Ureter (tissue), 1 donor: ENCODE data around the gene SHANK1. TPM values are rescaled to one million over a fixed set of nuclear protein-coding genes. Genes with fewer than 3 reads are reported as not detected.
"Not testable (repeated sequence)": the region's sequence is repeated elsewhere in the genome, so short reads cannot be mapped to it uniquely, and the experiment has no call there.

ENCODE experiments used
- DNase-seq: peaks from one replicate; pipeline ENCODE4 v3.0.0-alpha.2; 2020; ENCODE audit warnings: low spot score
- total RNA-seq: library from RNA; stranded (reverse); gene quantifications from one replicate; pipeline ENCODE4 v1.2.4, GENCODE V29; 2023
- donor health status: DM: yes; HTN: yes; CAD: no.

SHANK1 gene
- 0.29 TPM for total RNA-seq

- DNase-seq: no peak
Observed at GRCh38 chr19:50719566-50719965, at the start of gene SHANK1. Gene SHANK1 (minus strand): TSS chr19:50719802. CDS start chr19:50716919, 2,883 bp downstream.

GRCh38 chr19:50768277-50768676, 48.7 kb upstream of the SHANK1 start:
- no peak for DNase-seq

- not testable (repeated sequence) for DNase-seq
Observed at GRCh38 chr19:50767263-50767662, 47.7 kb upstream of the SHANK1 start.

DNA sequence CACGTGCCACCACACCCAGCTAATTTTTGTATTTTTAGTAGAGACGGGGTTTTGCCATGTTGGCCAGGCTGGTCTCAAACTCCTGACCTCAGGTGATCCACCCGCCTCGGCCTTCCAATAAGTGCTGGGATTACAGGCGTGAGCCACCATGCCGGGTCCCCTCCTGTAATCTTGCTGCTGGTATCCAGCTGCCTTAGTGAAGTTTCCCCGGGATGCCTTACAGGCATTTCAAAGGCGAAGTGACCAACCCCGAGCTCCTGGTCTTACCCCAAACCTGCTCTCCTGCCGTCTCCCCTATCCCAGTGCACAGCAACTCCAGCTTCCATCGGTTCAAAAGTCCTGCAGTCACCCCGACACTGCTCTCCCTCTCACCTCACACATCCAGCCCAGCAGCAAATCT, 47.1 kb upstream of the SHANK1 start:
- DNase-seq: not testable (repeated sequence)

DNA sequence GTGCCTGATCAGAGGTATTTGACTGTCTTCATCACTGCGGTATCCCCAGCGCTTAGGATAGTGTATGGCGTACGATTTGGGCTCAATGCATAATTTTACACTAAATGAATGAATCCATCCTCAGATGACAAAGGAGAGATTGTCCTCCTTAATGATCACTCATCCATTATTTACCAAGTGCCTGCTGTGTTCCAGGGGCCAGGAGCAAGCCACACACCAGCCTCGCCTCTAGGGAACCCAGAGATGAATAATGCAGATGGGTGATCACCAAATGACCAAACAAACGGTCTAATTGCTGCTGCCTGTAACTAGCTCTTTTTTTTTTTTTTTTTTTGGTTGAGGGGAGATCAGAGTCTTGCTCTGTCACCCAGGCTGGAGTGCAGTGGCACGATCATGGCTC, 44.8 kb upstream of the SHANK1 start:
- no peak for DNase-seq

DNA sequence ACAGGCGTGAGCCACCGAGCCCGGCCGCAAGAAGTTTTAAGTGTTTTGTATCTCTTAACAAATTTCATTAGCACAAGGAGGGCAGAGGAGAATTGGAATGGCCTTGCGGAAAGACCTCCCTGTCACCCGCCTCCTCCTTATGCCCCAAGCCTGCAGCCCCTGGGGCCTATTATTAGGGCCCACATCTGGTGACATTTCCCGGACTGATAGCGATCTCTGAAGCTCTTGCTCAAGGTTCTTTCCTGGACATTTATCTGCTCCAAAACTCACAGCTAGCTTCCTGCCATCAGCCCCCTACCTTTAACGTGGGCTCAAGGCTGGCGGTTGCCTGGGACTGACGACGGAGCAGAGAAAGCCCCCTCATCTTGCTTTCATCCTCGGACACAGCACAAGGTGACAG, 43.9 kb upstream of the SHANK1 start:
- not testable (repeated sequence) for DNase-seq

DNA sequence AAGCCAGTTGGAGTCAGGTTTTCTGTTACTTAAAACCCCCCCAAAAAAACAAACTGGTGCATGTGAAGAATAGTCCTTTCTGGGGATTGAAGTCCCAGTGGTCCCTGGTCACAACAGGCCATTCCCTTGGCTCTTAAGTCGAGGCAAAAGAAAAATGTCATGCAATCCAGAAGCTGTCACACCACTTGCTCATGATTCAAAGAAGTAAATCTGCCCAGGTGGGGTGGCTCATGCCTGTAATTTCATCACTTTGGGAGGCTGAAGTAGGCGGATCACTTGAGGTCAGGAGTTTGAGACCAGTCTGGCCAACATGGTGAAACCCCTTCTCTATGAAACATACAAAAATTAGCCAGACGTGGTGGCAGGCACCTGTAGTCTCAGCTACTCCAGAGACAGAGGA, 41.9 kb upstream of the SHANK1 start:
- not testable (repeated sequence) for DNase-seq

DNA sequence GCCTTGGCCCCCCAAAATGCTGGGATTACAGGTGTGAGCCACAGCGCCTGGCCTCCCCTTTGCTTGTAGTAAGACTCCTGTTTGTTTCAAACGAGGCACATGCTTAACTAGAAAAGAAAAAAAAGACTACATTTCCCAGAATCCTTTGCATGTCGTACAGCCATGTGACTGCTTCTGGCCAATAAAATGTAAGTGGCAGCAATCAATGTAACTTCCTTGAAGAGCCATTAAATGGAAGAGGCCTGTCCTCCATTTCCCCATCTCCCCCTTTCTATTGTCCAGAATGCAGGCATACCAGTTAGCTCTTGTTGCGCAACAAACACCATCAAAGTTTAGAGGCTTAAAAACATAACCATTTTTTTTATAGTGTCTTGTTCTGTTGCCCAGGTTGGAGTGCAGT, 40.3 kb upstream of the SHANK1 start:
- no peak for DNase-seq

DNA sequence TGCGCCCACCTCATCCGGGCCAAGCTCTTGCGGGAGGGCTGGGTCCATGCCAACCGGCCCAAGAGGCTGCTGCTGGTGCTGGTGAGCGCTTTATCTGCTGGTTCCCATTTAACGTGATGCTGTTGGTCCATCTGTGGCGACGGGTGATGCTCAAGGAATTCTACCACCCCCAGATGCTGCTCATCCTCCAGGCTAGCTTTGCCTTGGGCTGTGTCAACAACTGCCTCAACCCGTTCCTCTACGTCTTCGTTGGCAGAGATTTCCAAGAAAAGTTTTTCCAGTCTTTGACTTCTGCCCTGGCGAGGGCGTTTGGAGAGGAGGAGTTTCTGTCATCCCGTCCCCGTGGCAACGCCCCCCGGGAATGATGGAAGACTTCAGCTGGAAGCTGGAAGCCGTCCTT, 39.5 kb upstream of the SHANK1 start:
- not testable (repeated sequence) for DNase-seq

DNA sequence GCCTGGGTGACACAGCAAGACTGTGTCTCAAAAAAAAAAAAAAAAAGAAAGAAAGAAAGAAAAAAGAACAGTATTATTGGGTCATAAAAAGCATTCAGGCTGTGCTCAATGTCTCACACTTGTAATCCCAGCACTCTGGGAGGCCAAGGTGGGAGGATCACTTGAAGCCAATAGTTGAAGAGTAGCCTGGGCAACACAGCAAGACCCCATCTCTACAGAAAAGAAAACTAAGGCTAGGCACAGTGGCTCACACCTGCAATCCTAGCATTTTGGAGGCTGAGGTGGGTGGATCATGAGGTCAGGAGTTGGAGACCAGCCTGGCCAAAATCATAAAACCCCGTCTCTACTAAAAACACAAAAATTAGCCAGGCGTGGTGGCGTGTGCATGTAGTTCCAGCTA, 38.0 kb upstream of the SHANK1 start:
- DNase-seq: not testable (repeated sequence)

DNA sequence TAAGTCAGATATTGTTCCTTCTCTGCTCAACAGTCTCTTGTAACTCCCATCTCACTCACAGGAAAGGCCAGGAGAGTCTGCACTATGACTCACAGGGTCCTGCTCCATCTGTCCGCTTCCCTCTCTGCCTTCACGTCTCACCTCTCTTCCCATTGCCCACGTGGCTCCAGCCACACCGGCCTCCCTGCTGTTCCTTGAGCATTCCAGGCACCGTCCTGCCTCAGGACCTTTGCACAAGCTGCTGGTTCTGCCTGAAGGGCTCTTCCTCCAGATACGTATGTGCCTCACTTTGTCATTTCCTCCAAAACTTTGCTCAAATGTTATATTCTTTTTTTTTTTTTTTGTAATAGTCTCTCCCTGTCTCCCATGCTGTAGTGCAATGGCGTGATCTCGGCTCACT, 36.6 kb upstream of the SHANK1 start:
- not testable (repeated sequence) for DNase-seq

DNA sequence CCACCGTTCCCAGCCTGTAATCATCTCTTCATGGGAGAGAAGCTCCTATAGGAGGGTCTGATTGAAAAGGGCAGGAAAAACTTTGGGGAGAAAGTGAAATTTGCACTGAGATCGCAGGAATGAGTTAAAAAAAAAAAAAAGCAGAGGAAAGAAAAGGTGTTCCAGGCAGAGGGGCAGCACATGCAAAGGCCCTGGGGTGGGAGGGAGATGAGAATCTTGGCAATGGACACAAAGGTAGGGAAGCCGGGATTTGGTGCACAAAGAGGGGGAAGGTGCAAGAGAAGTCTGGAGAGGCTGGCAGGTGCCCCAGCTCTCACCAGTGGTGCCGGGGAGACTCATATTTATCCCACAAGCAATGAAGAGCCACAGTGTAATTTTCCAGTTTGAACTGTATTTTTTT, 34.3 kb upstream of the SHANK1 start:
- no peak for DNase-seq

DNA sequence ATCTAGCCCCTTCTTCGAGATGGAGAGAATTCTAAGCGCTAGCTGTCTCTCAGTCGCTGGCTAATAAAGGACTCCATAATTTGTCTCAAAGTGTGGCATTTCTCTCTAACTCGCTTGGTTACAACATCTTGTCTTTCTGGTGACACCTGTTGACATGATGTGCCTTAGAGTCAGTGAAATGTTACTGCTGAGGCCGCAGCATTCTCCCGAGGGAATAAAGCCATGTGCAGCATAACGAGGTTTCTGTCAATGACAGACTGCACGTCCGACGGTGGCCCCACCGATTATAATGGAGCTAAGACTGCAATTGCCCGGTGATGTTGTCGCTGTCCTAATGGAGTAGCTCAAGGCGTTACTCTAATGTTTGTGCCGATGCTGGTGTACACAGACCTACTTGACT, 30.4 kb upstream of the SHANK1 start:
- no peak for DNase-seq

DNA sequence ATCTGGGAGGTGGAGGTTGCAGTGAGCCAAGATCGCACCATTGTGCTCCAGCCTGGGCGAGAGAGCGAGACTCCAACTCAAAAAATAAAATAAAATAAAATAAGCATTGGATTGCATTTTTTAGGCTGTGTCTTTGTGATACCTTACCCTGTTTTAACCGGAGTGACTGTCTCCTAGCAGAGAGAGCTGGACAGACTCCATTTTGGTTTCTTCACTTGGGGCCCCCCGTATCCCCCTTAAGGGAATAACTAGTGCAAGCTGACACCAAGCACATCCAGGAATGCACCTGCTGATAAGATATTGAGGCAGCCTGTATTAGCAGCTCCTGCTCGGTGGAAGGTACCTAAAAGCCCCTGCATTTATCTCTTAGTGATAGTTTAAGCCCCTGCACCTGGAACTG, 29.9 kb upstream of the SHANK1 start:
- no peak for DNase-seq

DNA sequence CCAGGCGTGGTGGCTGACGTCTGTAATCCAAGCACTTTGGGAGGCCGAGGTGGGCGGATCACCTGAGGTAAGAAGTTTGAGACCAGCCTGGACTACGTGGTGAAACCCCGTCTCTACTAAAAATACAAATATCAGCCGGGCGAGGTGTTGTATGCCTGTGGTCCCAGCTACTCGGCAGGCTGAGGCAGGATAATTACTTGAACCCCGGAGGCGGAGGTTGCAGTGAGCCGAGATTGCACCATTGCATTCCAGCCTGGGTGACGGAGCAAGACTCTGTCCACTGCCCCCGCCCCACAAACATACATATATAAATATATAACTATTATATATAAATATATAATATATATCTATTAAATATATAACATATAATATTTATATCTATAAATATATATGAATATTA, 27.5 kb upstream of the SHANK1 start:
- not testable (repeated sequence) for DNase-seq

DNA sequence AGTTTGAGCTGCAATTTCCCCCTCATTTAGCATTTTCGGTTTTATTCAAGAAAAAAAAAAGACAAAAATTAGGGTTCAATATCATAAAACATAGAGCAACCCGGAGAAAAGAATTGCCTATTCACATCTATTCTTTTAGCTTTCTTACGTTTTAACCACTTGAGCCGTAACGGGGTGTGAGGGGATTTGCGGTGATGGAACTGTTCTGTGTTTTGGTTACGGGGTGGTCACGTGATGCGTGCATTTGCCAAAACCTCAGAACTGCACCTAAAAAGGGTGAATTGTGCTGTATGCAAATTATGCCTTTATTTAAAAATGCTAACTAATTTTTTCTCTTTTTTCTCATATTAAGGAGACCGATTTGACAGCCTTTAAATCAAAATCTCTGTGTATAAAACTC, 25.6 kb upstream of the SHANK1 start:
- no peak for DNase-seq

GRCh38 chr19:50743537-50743936, 23.9 kb upstream of the SHANK1 start:
- DNase-seq: no peak

- DNase-seq: no peak
Observed at GRCh38 chr19:50741179-50741933, 21.8 kb upstream of the SHANK1 start.

- DNase-seq: no peak
Observed at GRCh38 chr19:50739914-50740426, 20.4 kb upstream of the SHANK1 start.

DNA sequence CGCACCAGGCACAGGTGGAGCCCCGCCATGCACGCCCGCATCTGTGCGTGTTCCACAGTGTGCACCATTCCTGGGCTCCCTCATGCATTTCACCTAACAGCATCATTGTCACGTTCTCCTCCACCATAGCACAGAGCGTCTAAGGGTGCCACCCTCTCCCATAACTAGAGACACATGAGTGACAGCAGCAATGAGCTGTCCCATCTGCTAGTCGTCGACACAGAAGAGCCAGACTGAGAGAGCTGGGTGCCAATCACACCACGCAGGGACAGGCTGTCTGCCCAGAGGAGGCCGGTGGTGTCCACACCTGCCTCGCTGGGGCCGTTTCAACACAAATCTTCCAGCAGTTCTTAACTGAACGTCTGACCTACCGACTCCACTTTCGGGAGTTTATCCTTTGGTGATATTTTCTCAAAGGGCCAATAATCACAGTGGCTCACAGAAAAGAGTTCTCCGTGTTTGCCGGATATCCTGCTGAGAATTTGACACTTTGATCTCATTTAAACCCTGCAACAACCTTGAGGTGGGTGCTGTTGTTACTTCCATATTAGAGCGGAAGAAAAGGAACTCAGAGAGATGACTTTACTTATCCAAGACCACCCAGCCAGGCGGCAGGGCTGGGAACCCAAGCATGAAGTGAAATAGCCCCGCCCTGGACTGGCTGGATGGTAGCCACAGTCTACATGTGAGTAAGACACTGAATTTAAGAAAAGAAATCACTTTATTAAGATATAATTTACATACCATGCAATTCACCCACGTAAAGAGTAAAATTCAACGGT, 19.7 kb upstream of the SHANK1 start:
- DNase-seq: no peak

GRCh38 chr19:50736338-50736737, 16.7 kb upstream of the SHANK1 start:
- no peak for DNase-seq

DNA sequence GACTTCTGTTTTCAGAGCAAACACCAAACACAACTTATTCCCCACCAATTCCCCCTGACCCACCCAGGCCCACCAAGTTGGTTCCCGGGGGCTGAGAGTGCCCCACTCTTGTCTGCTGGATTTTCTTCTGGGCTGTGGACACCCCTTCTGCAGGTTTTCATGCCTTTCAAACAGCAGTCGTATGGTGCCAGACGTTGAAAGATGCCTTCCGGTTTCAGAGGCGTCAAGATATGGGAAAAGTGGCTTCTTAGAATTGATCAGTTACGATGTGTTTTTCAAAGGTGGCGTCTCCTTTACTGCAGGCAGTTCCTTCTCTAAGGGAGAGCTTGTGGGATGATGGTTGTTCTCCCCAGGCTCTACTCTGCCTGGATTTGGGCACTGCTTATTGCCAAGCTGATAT, 16.3 kb upstream of the SHANK1 start:
- no peak for DNase-seq

DNA sequence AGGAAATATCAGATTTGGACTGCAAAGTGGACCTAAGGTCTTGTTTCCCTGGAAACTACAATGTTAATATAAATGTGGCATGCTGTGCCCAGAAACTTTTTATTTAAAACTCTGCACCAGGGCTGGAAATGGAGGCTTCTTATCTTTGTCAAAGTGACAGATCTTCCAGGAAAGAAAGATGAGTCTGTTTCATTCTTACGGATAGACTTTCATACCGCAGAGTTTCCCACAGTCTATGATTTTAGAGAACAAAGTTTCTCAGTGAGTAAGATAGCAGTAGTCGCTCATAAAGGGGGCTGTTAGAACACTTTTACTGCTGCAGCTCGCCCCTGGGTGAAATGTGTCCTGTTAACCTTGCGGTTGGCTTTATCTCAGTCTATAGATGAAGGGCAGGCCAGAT, 10.3 kb upstream of the SHANK1 start:
- DNase-seq: no peak
